IMR-90 (cell line): ENCODE results near the gene DCTN1. TPM values are rescaled to one million over a fixed set of nuclear protein-coding genes. Genes with fewer than 3 reads are reported as not detected.

Source experiments
- ATAC-seq: fragments of 200-7000 bp; cut with Tn5 transposase; 2 replicates; pipeline ENCODE4 v1.9.1; 2020; ENCODE audit warnings: low read depth, mild to moderate bottlenecking, moderate library complexity
- BruUV-seq: library from RNA; stranded (reverse); fragments of 400-500 nt; replicated peaks from 2 replicates; lab custom pipeline; 2021; lab: Mats Ljungman, UMichigan
- CTCF ChIA-PET: fragments of 300-600 bp; formaldehyde crosslinking; extraction: SDS; loops from one replicate; lab custom pipeline; 2021; ENCODE audit warnings: antibody characterized with exemption; lab: Yijun Ruan, JAX
- POLR2A ChIA-PET: fragments of 300-600 bp; sonication (Branson Sonifier 250); formaldehyde crosslinking; loops from one replicate; lab custom pipeline; 2022; ENCODE audit warnings: antibody characterized with exemption; ENCODE audit not compliant: unreplicated experiment; lab: Charles Lee
- DNase-seq: peaks from one replicate; pipeline ENCODE4 v3.0.0; 2013
- H2AFZ ChIP-seq: replicated peaks from 2 replicates; pipeline ENCODE3; 2013; ENCODE audit warnings: low read length, mild to moderate bottlenecking; ENCODE audit not compliant: poor library complexity
- H2AK5ac ChIP-seq: 2 replicates; pipeline ENCODE4 v1.6.1; 2013; ENCODE audit warnings: low read depth, low read length, inconsistent platforms
- H2AK9ac ChIP-seq: replicated peaks from 2 replicates; pipeline ENCODE3; 2013; ENCODE audit warnings: mild to moderate bottlenecking, low read depth, low read length, moderate library complexity; ENCODE audit not compliant: poor library complexity
- H2BK120ac ChIP-seq: 2 replicates; pipeline ENCODE4 v1.6.1; 2013; ENCODE audit warnings: low read depth, low read length, inconsistent platforms
- H2BK15ac ChIP-seq: 3 replicates; pipeline ENCODE4 v1.6.1; 2013; ENCODE audit warnings: low read depth, low read length, inconsistent platforms
- H2BK20ac ChIP-seq: 2 replicates; pipeline ENCODE4 v1.6.1; 2013; ENCODE audit warnings: low read depth, mild to moderate bottlenecking, inconsistent platforms, low read length, moderate library complexity
- H2BK5ac ChIP-seq: 2 replicates; pipeline ENCODE4 v1.6.1; 2013; ENCODE audit warnings: mild to moderate bottlenecking, low read depth, low read length, inconsistent platforms; ENCODE audit not compliant: poor library complexity, severe bottlenecking
- H3K14ac ChIP-seq: replicated peaks from 2 replicates; pipeline ENCODE4 v1.6.1; 2013; ENCODE audit warnings: low read depth, low read length, inconsistent platforms
- H3K18ac ChIP-seq: 2 replicates; pipeline ENCODE4 v1.6.1; 2013; ENCODE audit warnings: low read depth, low read length, control low read depth
- H3K23ac ChIP-seq: 2 replicates; pipeline ENCODE4 v1.6.1; 2013; ENCODE audit warnings: low read depth, low read length, inconsistent platforms
- H3K27ac ChIP-seq: 2 replicates; pipeline ENCODE4 v1.5.1; 2013; ENCODE audit warnings: mild to moderate bottlenecking, control low read depth, low read length; ENCODE audit not compliant: insufficient read depth
- H3K27me3 ChIP-seq: 2 replicates; pipeline ENCODE4 v1.6.1; 2013; ENCODE audit warnings: low read length; ENCODE audit not compliant: control insufficient read depth, insufficient read depth
- H3K36me3 ChIP-seq: 2 replicates; pipeline ENCODE4 v1.6.1; 2013; ENCODE audit warnings: low read length, mixed read lengths; ENCODE audit not compliant: control insufficient read depth, insufficient read depth
- H3K4ac ChIP-seq: 2 replicates; pipeline ENCODE4 v1.6.1; 2013; ENCODE audit warnings: low read depth, low read length, inconsistent platforms
- H3K4me1 ChIP-seq: 2 replicates; pipeline ENCODE4 v1.6.1; 2013; ENCODE audit warnings: low read length, mixed read lengths; ENCODE audit not compliant: control insufficient read depth, insufficient read depth
- H3K4me2 ChIP-seq: 2 replicates; pipeline ENCODE4 v1.6.1; 2013; ENCODE audit warnings: low read depth, mild to moderate bottlenecking, control low read depth, low read length, moderate library complexity
- H3K4me3 ChIP-seq: 2 replicates; pipeline ENCODE4 v1.5.1; 2013; ENCODE audit warnings: low read depth, mild to moderate bottlenecking, control low read depth, low read length, moderate library complexity; ENCODE audit not compliant: insufficient read depth
- H3K56ac ChIP-seq: 2 replicates; pipeline ENCODE4 v1.6.1; 2013; ENCODE audit warnings: low read length, inconsistent platforms; ENCODE audit not compliant: insufficient read depth; ENCODE audit errors: extremely low read depth
- H3K79me1 ChIP-seq, 2 experiments: 2 replicates each; pipeline ENCODE4 v1.6.1; 2013; ENCODE audit warnings: low read length in 2 of 2, inconsistent platforms in 1 of 2, low read depth in 1 of 2
- H3K9ac ChIP-seq: 2 replicates; pipeline ENCODE4 v1.6.1; 2013; ENCODE audit warnings: low read depth, low read length, control low read depth
- H3K9me1 ChIP-seq: 2 replicates; pipeline ENCODE4 v1.6.1; 2013; ENCODE audit warnings: low read length, inconsistent platforms; ENCODE audit not compliant: insufficient read depth
- H3K9me3 ChIP-seq: 2 replicates; pipeline ENCODE4 v1.6.1; 2013; ENCODE audit warnings: low read length; ENCODE audit not compliant: control insufficient read depth, insufficient read depth
- H4K20me1 ChIP-seq: 2 replicates; pipeline ENCODE4 v1.6.1; 2013; ENCODE audit warnings: low read length, inconsistent platforms; ENCODE audit not compliant: insufficient read depth
- H4K5ac ChIP-seq: 2 replicates; pipeline ENCODE4 v1.6.1; 2013; ENCODE audit warnings: mild to moderate bottlenecking, low read depth, low read length, control low read depth
- H4K8ac ChIP-seq, 2 experiments: 2 replicates each; pipeline ENCODE4 v1.6.1; 2013; ENCODE audit warnings: low read depth in 2 of 2, low read length in 2 of 2, control low read depth in 1 of 2, inconsistent platforms in 1 of 2
- H4K91ac ChIP-seq: 2 replicates; pipeline ENCODE4 v1.6.1; 2013; ENCODE audit warnings: low read depth, low read length, inconsistent platforms; ENCODE audit not compliant: insufficient read depth
- BHLHE40 ChIP-seq: fragments of 150-350 bp; IDR thresholded peaks from 2 replicates; pipeline ENCODE4 v1.6.1; 2016; ENCODE audit warnings: mild to moderate bottlenecking, low read depth, low read length
- CTCF ChIP-seq: conservative IDR thresholded peaks from 2 replicates; pipeline ENCODE4 v1.5.1; 2012; ENCODE audit warnings: mild to moderate bottlenecking, low read depth, low read length, improper control_type of control experiment
- MAZ ChIP-seq: IDR thresholded peaks from 2 replicates; pipeline ENCODE4 v1.6.1; 2012; ENCODE audit warnings: low read depth, mild to moderate bottlenecking, low read length, improper control_type of control experiment, moderate library complexity, borderline replicate concordance
- RFX5 ChIP-seq: IDR thresholded peaks from 2 replicates; pipeline ENCODE4 v1.8.0; 2012; ENCODE audit warnings: low read depth, mild to moderate bottlenecking, low read length, moderate library complexity
- SMC3 ChIP-seq: fragments of 150-350 bp; IDR thresholded peaks from 2 replicates; pipeline ENCODE4 v1.6.1; 2016; ENCODE audit warnings: low read depth, mild to moderate bottlenecking, antibody characterized with exemption, low read length, moderate library complexity
- WGBS, 2 experiments: methylation state at CpG; one replicate each; pipeline versions ENCODE4 v1.1.5 to v1.1.7; 2013; ENCODE audit warnings: missing lambda C conversion rate in 2 of 2; ENCODE audit not compliant: insufficient read length in 1 of 2; ENCODE audit errors: extremely low coverage in 2 of 2; 5-methylcytosine and 5-hydroxymethylcytosine counted together
- dilution Hi-C: fragments of 300-500 bp; cut with HindIII; formaldehyde crosslinking; loops from one replicate; pipeline ENCODE4 v1.14.3; 2018; ENCODE audit warnings: low sequenced_read_pairs; ENCODE audit not compliant: unreplicated experiment
- in situ Hi-C: fragments of 300-500 bp; cut with MboI; formaldehyde crosslinking; loops from 3 replicates; pipeline ENCODE4 v1.14.3; 2019; ENCODE audit warnings: low sequenced_read_pairs, inconsistent platforms, mixed read lengths
- intact Hi-C: fragments of 100-400 bp; cut with micrococcal nuclease; formaldehyde crosslinking; loops from 2 replicates; pipeline ENCODE4 v1.10.0; 2022
- polyA plus RNA-seq, 3 experiments: library from polyadenylated mRNA; depleted of rRNA; stranded (reverse); fragments of >200 nt; gene quantifications; 2 replicates each; pipeline ENCODE4 v1.2.3, GENCODE V29; 2012; ENCODE audit warnings: low replicate concordance in 1 of 3
- total RNA-seq: library from RNA; depleted of rRNA; stranded (reverse); fragments of >200 nt; gene quantifications from 2 replicates; pipeline ENCODE4 v1.2.3, GENCODE V29; 2012

The DCTN1 gene
- total and polyA plus RNA-seq, 2 of the 4 experiments (the other 2 are of a cell fraction) = 136 to 204 TPM

GRCh38 chr2:74347303-74347702, 32.8 kb downstream of the DCTN1 start:
- POLR2A ChIA-PET = no interaction called here
- no peak for ATAC-seq

More at GRCh38 chr2:74347303-74347702, 32.8 kb downstream of the DCTN1 start:
- Histone ChIP-seq H3K27me3 (peaks cover 29% of the 10 kb centered on the region), H2AK5ac (no peak overlapping the region), H2BK20ac (no peak overlapping the region), H3K4ac (no peak overlapping the region), H2AK9ac (no peak overlapping the region), H3K4me3 (no peak overlapping the region), H3K9me1 (no peaks in the 10 kb centered on the region), H3K14ac (no peak overlapping the region), H4K8ac (no peak overlapping the region), H3K23ac (no peak overlapping the region), H2BK15ac (no peak overlapping the region), H3K9ac (no peak overlapping the region), H3K56ac (no peak overlapping the region), H4K91ac (no peak overlapping the region), H3K4me2 (no peak overlapping the region), H4K5ac (no peak overlapping the region), H3K4me1 (no peaks in the 10 kb centered on the region), H4K20me1 (no peaks in the 10 kb centered on the region), H3K79me1 (no peaks in the 10 kb centered on the region), H3K27ac (no peak overlapping the region), H3K9me3 (no peaks in the 10 kb centered on the region), H3K36me3 (no peaks in the 10 kb centered on the region), H2AFZ (no peak overlapping the region), H3K18ac (no peak overlapping the region), H2BK5ac (no peak overlapping the region), H2BK120ac (no peak overlapping the region)
- CTCF ChIA-PET = interaction anchor here (1.4 kb wide), 1 partner anchor 12 kb away, joined by 3 read pairs; no protein-coding TSS in a partner anchor
- dilution Hi-C loops (no loop called here), intact Hi-C loops (no loop called here), in situ Hi-C loops (loop anchor here (25.0 kb wide), 1 partner anchor 535 kb away; no protein-coding TSS in a partner anchor)
- no TSS peak for BruUV-seq
- TF ChIP-seq BHLHE40 = no peak
- TF ChIP-seq SMC3 = no peak
- TF ChIP-seq CTCF = no peak
- no peak for TF ChIP-seq RFX5
- no peak for TF ChIP-seq MAZ
- WGBS, 2 experiments = no CpG with 5 or more reads among the region's 1 CpG
- DNase-seq = no peak
